Stimulated activated CD4-positive, alpha-beta T cell treated with anti-CD3 and anti-CD28 coated beads, Interleukin-1b, Interleukin-23, amount 100 ng/mL, for 48 hours (primary cell): ENCODE measurements around the gene TEX38.
"Not testable (repeated sequence)": the region's sequence is repeated elsewhere in the genome, so short reads cannot be mapped to it uniquely, and the experiment has no call there.

Source experiments
- DNase-seq: peaks from one replicate; pipeline ENCODE4 v3.0.0-alpha.2; 2020

TEX38 gene

DNA sequence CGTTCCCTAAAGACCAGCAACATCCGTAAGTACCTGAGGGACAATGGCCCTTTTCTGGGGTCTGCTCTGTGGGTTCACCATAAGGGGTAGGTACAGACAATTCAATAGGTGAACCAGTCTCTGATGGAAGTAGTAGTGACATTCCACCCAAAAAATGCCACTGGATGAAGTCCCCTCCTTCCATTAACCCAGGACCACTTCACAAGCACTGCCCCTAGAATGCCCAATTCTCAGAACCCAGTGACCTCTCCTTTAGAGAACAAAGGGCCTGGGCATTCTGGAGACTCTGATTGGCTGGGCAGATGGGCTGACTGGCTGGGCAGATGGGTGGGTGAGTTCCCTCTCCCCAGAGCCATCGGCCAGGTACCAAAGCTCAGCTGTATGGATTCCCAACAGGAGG lies at the start of gene TEX38:
Gene TEX38 (plus strand): TSS at position 301 of the 400 bp plus-strand sequence. CDS start 81 bp downstream, at position 382.
- DNase-seq = no peak

DNA sequence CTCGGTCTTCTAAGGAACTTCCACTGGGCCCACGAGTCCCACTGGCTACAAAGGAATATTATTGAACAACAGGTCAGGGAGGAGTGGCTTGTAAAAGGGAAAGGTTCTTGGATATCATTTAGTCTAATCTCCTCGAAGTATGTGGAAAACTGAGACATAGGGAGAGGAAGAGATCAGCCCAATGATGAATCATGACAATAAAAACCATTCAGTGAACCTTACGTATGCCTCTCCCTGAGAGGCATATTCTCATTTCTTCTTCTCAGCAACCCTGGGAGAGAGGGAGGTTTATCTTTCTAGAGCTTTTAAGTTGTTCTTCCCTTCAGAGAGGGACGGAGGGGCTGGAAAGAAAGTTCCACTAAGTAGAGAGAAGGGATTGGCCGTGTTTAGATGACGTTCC lies 49.7 kb upstream of the TEX38 start:
- no peak for DNase-seq

DNA sequence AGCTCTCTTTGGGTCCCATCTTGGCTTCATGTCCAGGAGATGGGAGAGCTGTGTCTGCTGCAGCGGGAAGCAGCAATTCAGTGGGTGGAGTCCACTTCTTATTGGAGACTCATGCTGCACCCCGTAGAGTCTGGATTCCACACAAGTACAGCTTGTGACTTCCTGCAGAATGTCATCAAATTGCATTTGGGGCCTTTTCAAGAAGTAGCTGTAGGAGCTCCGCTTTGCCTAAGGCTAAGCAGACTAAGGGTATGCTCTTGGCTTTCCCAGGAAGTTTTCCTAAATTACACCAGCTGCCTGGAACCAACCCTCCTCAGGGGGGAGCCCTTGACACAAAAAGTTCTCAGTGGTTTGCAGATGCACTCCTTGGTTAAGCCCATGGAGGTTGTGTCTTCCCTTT lies 49.3 kb upstream of the TEX38 start:
- no peak for DNase-seq

- no peak for DNase-seq
These were observed 47.7 kb upstream of the TEX38 start for GRCh38 chr1:46623743-46624644.

GRCh38 chr1:46630719-46631118 lies 40.9 kb upstream of the TEX38 start:
- no peak for DNase-seq

DNA sequence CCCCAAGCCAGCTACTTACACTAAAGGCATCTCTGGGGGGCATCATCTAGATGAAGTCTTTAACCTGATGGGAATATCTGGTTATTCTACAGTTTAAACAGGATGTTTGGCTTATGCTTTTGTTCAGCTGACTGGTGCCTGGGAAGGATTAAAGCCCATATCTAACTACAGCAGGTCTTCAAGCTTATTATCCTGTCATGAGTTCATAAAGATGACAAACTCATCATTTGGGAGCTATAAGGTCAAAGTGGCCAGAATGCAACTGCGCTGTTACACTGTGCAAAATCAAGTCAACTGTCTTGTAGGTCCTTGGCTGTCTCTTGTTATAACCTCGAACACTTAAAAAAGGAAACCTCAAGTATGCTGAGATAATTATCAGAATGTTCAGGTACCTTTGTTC lies 36.4 kb upstream of the TEX38 start:
- no peak for DNase-seq

DNA sequence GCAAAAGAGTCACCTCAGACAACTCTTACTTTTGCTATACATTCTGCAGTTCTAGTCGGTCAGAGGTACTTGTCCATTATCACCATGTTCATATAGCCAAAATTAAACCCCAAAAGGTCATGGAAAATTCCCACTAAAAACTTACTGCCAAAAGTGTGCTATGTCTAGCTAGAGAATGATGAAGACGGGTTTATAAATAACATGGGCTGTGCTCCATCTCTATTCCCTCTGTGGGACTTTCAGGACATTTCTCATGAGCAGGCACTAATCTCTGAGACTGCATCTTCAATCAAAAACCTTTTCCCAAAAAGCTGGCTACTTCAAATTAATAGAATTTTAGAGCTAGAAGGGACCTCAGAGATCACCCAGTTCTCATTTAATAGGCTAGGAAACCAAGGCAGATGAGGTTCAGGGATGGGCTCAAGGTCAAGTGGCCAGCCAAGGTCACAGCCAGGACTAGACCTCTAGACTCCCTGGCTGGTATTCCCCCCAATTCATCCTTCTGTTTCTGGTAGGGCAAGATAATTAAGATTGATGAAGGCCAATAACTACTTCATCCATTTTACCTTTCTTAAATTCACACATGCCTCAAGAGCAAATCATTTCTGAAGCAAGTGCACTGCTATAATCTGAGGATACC lies 34.1 kb upstream of the TEX38 start:
- DNase-seq = no peak

- DNase-seq = no peak
These were observed 32.7 kb upstream of the TEX38 start for GRCh38 chr1:46638921-46639320.

GRCh38 chr1:46639547-46639946 lies 32.1 kb upstream of the TEX38 start:
- no peak for DNase-seq

GRCh38 chr1:46642115-46642680 lies 29.5 kb upstream of the TEX38 start:
- DNase-seq = no peak

DNA sequence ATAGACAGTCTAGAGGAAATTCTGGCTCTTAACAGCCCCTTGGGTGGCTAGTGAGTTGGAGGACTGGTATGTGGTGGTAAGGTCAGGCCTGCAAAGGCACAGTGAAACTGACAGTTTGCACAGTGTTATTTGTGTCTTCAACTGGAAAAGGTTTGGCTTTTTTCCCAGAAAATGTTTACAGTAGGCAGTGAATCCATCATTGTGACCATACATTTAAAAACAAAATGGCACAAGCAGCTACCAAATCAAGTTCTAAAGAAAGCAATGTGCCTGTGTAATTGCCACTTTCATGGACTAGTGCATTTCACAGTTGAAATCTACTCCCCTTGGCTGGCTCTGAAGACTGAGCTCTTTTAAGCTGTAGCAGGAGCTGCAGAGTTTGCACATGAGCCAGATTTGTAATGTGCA lies 28.3 kb upstream of the TEX38 start:
- DNase-seq = no peak

GRCh38 chr1:46645815-46646214 lies 25.8 kb upstream of the TEX38 start:
- DNase-seq = no peak

GRCh38 chr1:46646331-46646730 lies 25.3 kb upstream of the TEX38 start:
- no peak for DNase-seq

- DNase-seq = peak; percentile 8
These were observed 24.8 kb upstream of the TEX38 start for GRCh38 chr1:46646844-46647243.

GRCh38 chr1:46647611-46648010 lies 24.0 kb upstream of the TEX38 start:
- DNase-seq = no peak

GRCh38 chr1:46649764-46650163 lies 21.9 kb upstream of the TEX38 start:
- DNase-seq = no peak

- no peak for DNase-seq
These were observed 21.2 kb upstream of the TEX38 start for GRCh38 chr1:46650491-46650890.

DNA sequence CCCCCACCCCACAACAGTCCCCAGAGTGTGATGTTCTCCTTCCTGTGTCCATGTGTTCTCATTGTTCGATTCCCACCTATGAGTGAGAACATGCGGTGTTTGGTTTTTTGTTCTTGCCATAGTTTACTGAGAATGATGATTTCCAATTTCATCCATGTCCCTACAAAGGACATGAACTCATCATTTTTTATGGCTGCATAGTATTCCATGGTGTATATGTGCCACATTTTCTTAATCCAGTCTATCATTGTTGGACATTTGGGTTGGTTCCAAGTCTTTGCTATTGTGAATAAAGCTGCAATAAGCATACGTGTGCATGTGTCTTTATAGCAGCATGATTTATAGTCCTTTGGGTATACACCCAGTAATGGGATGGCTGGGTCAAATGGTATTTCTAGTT lies 20.5 kb upstream of the TEX38 start:
- DNase-seq = not testable (repeated sequence)

GRCh38 chr1:46652321-46653100 lies 19.1 kb upstream of the TEX38 start:
- no peak for DNase-seq

DNA sequence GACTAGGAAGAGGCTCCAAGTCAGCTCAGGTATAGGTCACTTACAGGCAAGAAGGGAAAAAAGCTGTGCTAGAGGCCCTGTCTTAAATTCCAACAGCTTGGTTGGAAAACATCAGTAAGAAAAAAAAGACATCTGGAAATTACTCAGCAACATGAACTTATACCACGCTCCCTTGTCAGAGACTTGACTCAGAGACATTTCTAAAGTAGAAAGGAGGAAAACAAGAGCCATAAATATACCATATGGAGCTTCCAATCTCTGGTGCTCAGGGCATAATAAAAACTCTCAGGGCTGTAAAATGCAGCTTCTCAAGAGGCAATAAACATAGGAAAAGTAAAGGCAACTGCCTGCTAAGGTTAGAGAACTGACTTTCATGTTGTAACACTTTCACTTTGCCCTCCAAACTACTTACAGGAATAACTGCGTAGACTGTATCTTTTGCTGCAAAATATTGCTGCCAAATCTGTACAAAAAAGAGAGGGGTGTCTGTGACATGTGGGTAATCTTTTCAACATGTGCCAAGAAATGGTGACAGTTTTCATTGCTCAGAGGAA lies 18.2 kb upstream of the TEX38 start:
- no peak for DNase-seq

- DNase-seq = no peak
These were observed 17.6 kb upstream of the TEX38 start for GRCh38 chr1:46654012-46654411.

DNA sequence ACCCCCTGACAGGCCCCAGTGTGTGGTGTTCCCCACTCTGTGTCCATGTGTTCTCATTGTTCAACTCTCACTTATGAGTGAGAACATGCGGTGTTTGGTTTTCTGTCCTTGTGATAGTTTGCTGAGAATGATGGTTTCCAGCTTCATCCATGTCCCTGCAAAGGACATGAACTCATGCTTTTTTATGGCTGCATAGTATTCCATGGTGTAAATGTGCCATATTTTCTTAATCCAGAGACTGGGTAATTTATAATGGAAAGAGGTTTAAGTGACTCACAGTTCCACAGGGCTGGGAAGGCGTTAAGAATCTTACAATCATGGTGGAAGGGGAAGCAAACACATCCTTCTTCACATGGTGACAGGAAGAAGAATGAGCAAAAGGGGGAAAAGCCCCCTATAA lies 17.0 kb upstream of the TEX38 start:
- DNase-seq = not testable (repeated sequence)

DNA sequence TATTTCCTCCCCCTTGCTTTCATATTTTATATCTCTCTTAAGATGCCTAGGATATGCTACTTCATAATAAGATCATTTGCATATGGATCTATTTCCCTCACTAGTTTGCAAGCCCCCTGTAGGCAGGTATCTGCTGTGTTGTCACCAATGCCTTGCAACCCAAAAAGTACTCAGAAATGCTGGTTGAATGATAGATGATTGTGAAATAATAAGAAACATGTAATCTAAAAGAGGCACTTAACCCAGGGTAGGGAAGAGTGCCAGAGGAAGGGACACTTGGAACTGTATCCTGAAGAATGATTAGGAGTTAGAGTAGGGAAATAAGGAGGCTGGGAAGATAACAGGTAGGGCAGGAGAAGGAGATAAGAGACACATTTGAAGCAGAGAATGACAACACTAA lies 15.8 kb upstream of the TEX38 start:
- DNase-seq = no peak
